Measurements from ENCODE around the gene GNB3. TPM values are rescaled to one million over a fixed set of nuclear protein-coding genes. Genes with fewer than 3 reads are reported as not detected.
"Not testable (repeated sequence)": the region's sequence is repeated elsewhere in the genome, so short reads cannot be mapped to it uniquely, and the experiment has no call there.

The GNB3 gene
- total and polyA plus RNA-seq, 2 donors, result 0.14 to 1.3 TPM

DNA sequence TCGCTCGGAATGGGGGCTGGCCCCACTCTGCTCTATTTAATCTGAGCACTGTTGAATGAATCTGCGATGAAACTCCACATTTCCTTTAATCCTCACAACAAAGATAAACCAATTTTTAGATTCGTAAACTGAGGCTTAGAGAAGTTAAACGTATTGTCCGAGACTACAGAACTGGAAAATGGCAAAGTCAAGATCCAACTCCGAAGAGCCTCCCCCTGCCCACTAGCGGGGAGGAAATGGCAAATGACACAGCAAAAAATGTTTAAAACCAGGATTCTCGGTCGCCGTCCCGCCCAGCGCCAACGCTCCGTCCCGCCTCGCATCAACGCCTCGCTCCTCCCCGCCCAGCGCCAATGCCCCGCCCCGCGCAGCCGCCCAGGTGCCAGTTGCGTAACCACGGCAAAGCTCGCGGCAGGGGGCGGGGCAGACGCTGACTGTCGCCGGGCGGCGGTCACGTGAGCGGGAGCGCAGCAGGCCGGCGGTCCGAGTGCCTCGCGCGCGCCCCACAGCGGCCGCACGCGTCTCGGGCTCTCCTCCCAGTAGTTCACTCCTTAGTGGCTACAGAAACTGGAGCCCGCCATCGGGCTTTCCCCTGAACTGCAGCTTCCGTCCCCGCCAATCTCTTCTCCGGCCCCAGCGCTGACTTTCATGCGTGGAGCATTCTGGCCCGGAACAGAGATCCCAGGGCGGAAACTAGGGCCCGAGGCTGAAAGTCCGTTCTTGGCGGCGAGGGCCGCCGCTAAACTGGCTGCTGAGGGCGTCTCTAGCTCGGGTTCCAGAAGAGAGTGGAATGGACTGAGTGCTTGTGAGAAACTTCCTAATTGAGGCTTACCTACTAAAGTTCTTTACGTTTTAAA is 50.3 kb downstream of the GNB3 start:
- peak overlapping the region; percentile 94 to 96 for H3K27ac ChIP-seq (ENCODE audit: low read depth in 1 of 2, low read length in 1 of 2)
- H3K9me3 ChIP-seq (ENCODE audit: control insufficient read depth in 2 of 2, insufficient read depth in 1 of 2, low read length in 1 of 2), result no peaks in the 10 kb centered on the region
- no peaks in the 10 kb centered on the region for H3K36me3 ChIP-seq (ENCODE audit: control insufficient read depth in 2 of 2, insufficient read depth in 2 of 2, low read length in 1 of 2)
- DNase-seq (ENCODE audit: low read depth in 6 of 9, low spot score in 9 of 9), result peak; percentile 72 to 98 (median 95)
- 3% methylated on average over 68 of the region's 68 CpGs for whole genome bisulfite sequencing
- H3K27me3 ChIP-seq (ENCODE audit: control insufficient read depth in 2 of 2, insufficient read depth in 1 of 2, low read length in 1 of 2), result no peaks in the 10 kb centered on the region
- H3K4me3 ChIP-seq (ENCODE audit: low read length in 2 of 2), result peak overlapping the region; percentile 59 to 80
- peaks cover 8 to 19% of the 10 kb centered on the region in 2 donors for H3K4me1 ChIP-seq (ENCODE audit: control insufficient read depth in 2 of 2, insufficient read depth in 2 of 2, low read length in 2 of 2)

- peak overlapping the region; percentile 59 to 80 for H3K4me3 ChIP-seq (ENCODE audit: low read length in 2 of 2)
- peak overlapping the region; percentile 94 to 96 for H3K27ac ChIP-seq (ENCODE audit: low read depth in 1 of 2, low read length in 1 of 2)
- H3K4me1 ChIP-seq (ENCODE audit: control insufficient read depth in 2 of 2, insufficient read depth in 2 of 2, low read length in 2 of 2), result peaks cover 8 to 19% of the 10 kb centered on the region in 2 donors
- H3K27me3 ChIP-seq (ENCODE audit: control insufficient read depth in 2 of 2, insufficient read depth in 1 of 2, low read length in 1 of 2), result no peaks in the 10 kb centered on the region
- no peak for DNase-seq (ENCODE audit: low read depth in 6 of 9, low spot score in 9 of 9)
- no peaks in the 10 kb centered on the region for H3K9me3 ChIP-seq (ENCODE audit: control insufficient read depth in 2 of 2, insufficient read depth in 1 of 2, low read length in 1 of 2)
- 88% methylated on average over 5 of the region's 5 CpGs for WGBS
- no peaks in the 10 kb centered on the region for H3K36me3 ChIP-seq (ENCODE audit: control insufficient read depth in 2 of 2, insufficient read depth in 2 of 2, low read length in 1 of 2)
Measured at GRCh38 chr12:6891646-6892001, 50.9 kb downstream of the GNB3 start.

DNA sequence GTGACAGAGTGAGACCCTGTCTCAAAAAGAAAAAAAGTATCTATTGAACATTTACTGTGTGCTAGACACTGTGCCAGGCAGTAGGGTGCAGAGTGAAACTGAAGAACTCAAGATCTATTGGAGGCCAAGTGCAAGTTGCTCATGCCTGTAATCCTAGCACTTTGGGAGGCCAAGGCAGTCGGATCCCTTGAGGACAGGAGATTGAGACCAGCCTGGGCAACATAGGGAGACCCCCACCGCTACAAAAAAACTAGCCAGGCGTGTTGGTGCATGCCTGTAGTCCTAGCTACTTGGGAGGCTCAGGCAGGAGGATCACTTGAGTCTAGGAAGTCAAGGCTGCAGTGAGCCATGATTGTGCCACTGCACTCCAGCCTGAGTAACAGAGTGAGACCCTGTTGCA is 52.0 kb downstream of the GNB3 start:
- H3K9me3 ChIP-seq (ENCODE audit: control insufficient read depth in 2 of 2, insufficient read depth in 1 of 2, low read length in 1 of 2); H3K27me3 ChIP-seq (ENCODE audit: control insufficient read depth in 2 of 2, insufficient read depth in 1 of 2, low read length in 1 of 2); H3K27ac ChIP-seq (ENCODE audit: low read depth in 1 of 2, low read length in 1 of 2); DNase-seq (ENCODE audit: low read depth in 6 of 9, low spot score in 9 of 9); H3K4me3 ChIP-seq (ENCODE audit: low read length in 2 of 2); H3K36me3 ChIP-seq (ENCODE audit: control insufficient read depth in 2 of 2, insufficient read depth in 2 of 2, low read length in 1 of 2): not testable (repeated sequence)
- WGBS, result 95% methylated on average over 3 of the region's 3 CpGs
- H3K4me1 ChIP-seq (ENCODE audit: control insufficient read depth in 2 of 2, insufficient read depth in 2 of 2, low read length in 2 of 2), result peaks cover 8 to 19% of the 10 kb centered on the region in 2 donors

- Histone ChIP-seq H3K9me3 (ENCODE audit: control insufficient read depth in 2 of 2, insufficient read depth in 1 of 2, low read length in 1 of 2) (no peaks in the 10 kb centered on the region), H3K4me1 (ENCODE audit: control insufficient read depth in 2 of 2, insufficient read depth in 2 of 2, low read length in 2 of 2) (peaks cover 8 to 19% of the 10 kb centered on the region in 2 donors), H3K27ac (ENCODE audit: low read depth in 1 of 2, low read length in 1 of 2) (no peak overlapping the region), H3K27me3 (ENCODE audit: control insufficient read depth in 2 of 2, insufficient read depth in 1 of 2, low read length in 1 of 2) (no peaks in the 10 kb centered on the region), H3K4me3 (ENCODE audit: low read length in 2 of 2) (no peak overlapping the region), H3K36me3 (ENCODE audit: control insufficient read depth in 2 of 2, insufficient read depth in 2 of 2, low read length in 1 of 2) (no peaks in the 10 kb centered on the region)
- no peak for DNase-seq (ENCODE audit: low read depth in 6 of 9, low spot score in 9 of 9)
- WGBS, result 96% methylated on average over 3 of the region's 3 CpGs
Measured at GRCh38 chr12:6894321-6894720, 53.6 kb downstream of the GNB3 start.

Other genes starting within 250 kb of the GNB3 start
- 177 TPM for gene CHD4, start 233.5 kb upstream of the GNB3 start, total RNA-seq
- 230 TPM for gene CHD4, start 233.5 kb upstream of the GNB3 start, polyA plus RNA-seq
- gene LPAR5, start 205.0 kb upstream of the GNB3 start, total RNA-seq, result 2.4 TPM
- gene LPAR5, start 205.0 kb upstream of the GNB3 start, polyA plus RNA-seq, result 3.2 TPM
- 2.0 TPM for gene ACRBP, start 193.5 kb upstream of the GNB3 start, total RNA-seq
- 10.5 TPM for gene ACRBP, start 193.5 kb upstream of the GNB3 start, polyA plus RNA-seq
- gene ING4, start 177.8 kb upstream of the GNB3 start, total RNA-seq, result 74.0 TPM
- gene ING4, start 177.8 kb upstream of the GNB3 start, polyA plus RNA-seq, result 70.0 TPM
- 17.2 TPM for gene ZNF384, start 151.6 kb upstream of the GNB3 start, total RNA-seq
- gene ZNF384, start 151.6 kb upstream of the GNB3 start, polyA plus RNA-seq, result 39.3 TPM
- 0.09 TPM for gene PIANP, start 140.1 kb upstream of the GNB3 start, total RNA-seq
- gene PIANP, start 140.1 kb upstream of the GNB3 start, polyA plus RNA-seq, result 0.23 TPM
- 28.0 TPM for gene COPS7A, start 116.9 kb upstream of the GNB3 start, total RNA-seq
- 39.8 TPM for gene COPS7A, start 116.9 kb upstream of the GNB3 start, polyA plus RNA-seq
- gene MLF2, start 87.8 kb upstream of the GNB3 start, total RNA-seq, result 69.5 TPM
- 131 TPM for gene MLF2, start 87.8 kb upstream of the GNB3 start, polyA plus RNA-seq
- 21.9 TPM for gene PTMS, start 74.6 kb upstream of the GNB3 start, total RNA-seq
- 186 TPM for gene PTMS, start 74.6 kb upstream of the GNB3 start, polyA plus RNA-seq
- gene LAG3, start 68.4 kb upstream of the GNB3 start, total RNA-seq, result 1.5 TPM
- gene LAG3, start 68.4 kb upstream of the GNB3 start, polyA plus RNA-seq, result 4.8 TPM
- gene CD4, start 51.4 kb upstream of the GNB3 start, total RNA-seq, result 91.9 TPM
- gene CD4, start 51.4 kb upstream of the GNB3 start, polyA plus RNA-seq, result 50.9 TPM
- gene GPR162, start 19.1 kb upstream of the GNB3 start, total RNA-seq, result 1.4 TPM
- 4.4 TPM for gene GPR162, start 19.1 kb upstream of the GNB3 start, polyA plus RNA-seq
- gene P3H3, start 12.5 kb upstream of the GNB3 start, total RNA-seq, result 1.0 TPM
- gene P3H3, start 12.5 kb upstream of the GNB3 start, polyA plus RNA-seq, result 4.4 TPM
- gene CDCA3, start 10.4 kb downstream of the GNB3 start, total RNA-seq, result 44.3 TPM
- 5.9 TPM for gene CDCA3, start 10.4 kb downstream of the GNB3 start, polyA plus RNA-seq
- gene USP5, start 11.2 kb downstream of the GNB3 start, total RNA-seq, result 61.1 TPM
- 32.2 TPM for gene USP5, start 11.2 kb downstream of the GNB3 start, polyA plus RNA-seq
- 628 TPM for gene TPI1, start 26.6 kb downstream of the GNB3 start, total RNA-seq
- gene TPI1, start 26.6 kb downstream of the GNB3 start, polyA plus RNA-seq, result 282 TPM
- 10.7 TPM for gene SPSB2, start 32.4 kb downstream of the GNB3 start, total RNA-seq
- 14.9 TPM for gene SPSB2, start 32.4 kb downstream of the GNB3 start, polyA plus RNA-seq
- 6.2 TPM for gene LRRC23, start 63.9 kb downstream of the GNB3 start, total RNA-seq
- 11.5 TPM for gene LRRC23, start 63.9 kb downstream of the GNB3 start, polyA plus RNA-seq
- gene ENO2, start 73.7 kb downstream of the GNB3 start, total RNA-seq, result 12.1 TPM
- gene ENO2, start 73.7 kb downstream of the GNB3 start, polyA plus RNA-seq, result 29.3 TPM
- gene ATN1, start 87.0 kb downstream of the GNB3 start, total RNA-seq, result 1.6 TPM
- 30.3 TPM for gene ATN1, start 87.0 kb downstream of the GNB3 start, polyA plus RNA-seq
- gene RNU7-1, start 102.9 kb downstream of the GNB3 start, total RNA-seq, result not detected
- gene RNU7-1, start 102.9 kb downstream of the GNB3 start, polyA plus RNA-seq, result not detected
- 446 TPM for gene C12orf57, start 103.1 kb downstream of the GNB3 start, total RNA-seq
- 421 TPM for gene C12orf57, start 103.1 kb downstream of the GNB3 start, polyA plus RNA-seq
- 147 TPM for gene PTPN6, start 110.4 kb downstream of the GNB3 start, total RNA-seq
- gene PTPN6, start 110.4 kb downstream of the GNB3 start, polyA plus RNA-seq, result 213 TPM
- gene PHB2, start 129.7 kb downstream of the GNB3 start, total RNA-seq, result 288 TPM
- 149 TPM for gene PHB2, start 129.7 kb downstream of the GNB3 start, polyA plus RNA-seq
- gene EMG1, start 130.0 kb downstream of the GNB3 start, total RNA-seq, result 56.2 TPM
- gene EMG1, start 130.0 kb downstream of the GNB3 start, polyA plus RNA-seq, result 27.6 TPM
- gene LPCAT3, start 177.6 kb downstream of the GNB3 start, total RNA-seq, result 16.1 TPM
- gene LPCAT3, start 177.6 kb downstream of the GNB3 start, polyA plus RNA-seq, result 28.2 TPM
- 74.2 TPM for gene C1S, start 219.8 kb downstream of the GNB3 start, total RNA-seq
- 196 TPM for gene C1S, start 219.8 kb downstream of the GNB3 start, polyA plus RNA-seq